H54 (cell line): ENCODE results near the gene AGRN.
"Not testable (repeated sequence)": the region's sequence is repeated elsewhere in the genome, so short reads cannot be mapped to it uniquely, and the experiment has no call there.

Source experiments
- DNase-seq: peaks from one replicate; pipeline ENCODE4 v3.0.0; 2011; ENCODE audit warnings: low spot score, mixed read lengths; ENCODE audit not compliant: insufficient read length
- FAIRE-seq: peaks from 3 replicates; lab custom pipeline; 2011; peaks lifted over from hg19 to GRCh38; lab: Jason Lieb, UNC
- POLR2A ChIP-seq: IDR thresholded peaks from 2 replicates; pipeline ENCODE4 v1.6.1; 2011; ENCODE audit warnings: low read depth, mild to moderate bottlenecking, low read length

Gene AGRN

GRCh38 chr1:1074631-1075147 lies 54.8 kb downstream of the AGRN start:
- no peak for DNase-seq
- FAIRE-seq = no peak
- no peak for TF ChIP-seq POLR2A

GRCh38 chr1:1075148-1075935 lies 55.4 kb downstream of the AGRN start:
- no peak for TF ChIP-seq POLR2A
- FAIRE-seq = no peak
- no peak for DNase-seq

GRCh38 chr1:1077396-1077795 lies 57.5 kb downstream of the AGRN start:
- not testable (repeated sequence) for FAIRE-seq

GRCh38 chr1:1079408-1080121 lies 59.6 kb downstream of the AGRN start:
- DNase-seq (peak; percentile 92), FAIRE-seq (peak; percentile 98)
- no peak for TF ChIP-seq POLR2A

More at GRCh38 chr1:1077396-1077795, 57.5 kb downstream of the AGRN start:
- DNase-seq = not testable (repeated sequence)

- FAIRE-seq (no peak), DNase-seq (no peak)
- TF ChIP-seq POLR2A = no peak
Observed at GRCh38 chr1:1080122-1080757, 60.3 kb downstream of the AGRN start.

- FAIRE-seq (no peak), DNase-seq (no peak)
- TF ChIP-seq POLR2A = no peak
Observed at GRCh38 chr1:1080951-1081310, 61.0 kb downstream of the AGRN start.

GRCh38 chr1:1081311-1082238 lies 61.7 kb downstream of the AGRN start:
- FAIRE-seq (no peak), DNase-seq (no peak)
- TF ChIP-seq POLR2A = no peak

- TF ChIP-seq POLR2A = no peak
- DNase-seq (no peak), FAIRE-seq (no peak)
Observed at GRCh38 chr1:1082239-1082775, 62.4 kb downstream of the AGRN start.

- FAIRE-seq = no peak
- no peak for DNase-seq
- no peak for TF ChIP-seq POLR2A
Observed at GRCh38 chr1:1082776-1083415, 63.0 kb downstream of the AGRN start.

GRCh38 chr1:1083416-1084371 lies 63.8 kb downstream of the AGRN start:
- no peak for TF ChIP-seq POLR2A
- no peak for FAIRE-seq
- no peak for DNase-seq

GRCh38 chr1:1084372-1085170 lies 64.7 kb downstream of the AGRN start:
- no peak for FAIRE-seq
- no peak for TF ChIP-seq POLR2A
- no peak for DNase-seq
